H9 (cell line): ENCODE results near the gene GIGYF1. TPM values are rescaled to one million over a fixed set of nuclear protein-coding genes. Genes with fewer than 3 reads are reported as not detected.

ENCODE experiments used
- DNase-seq: peaks from one replicate; pipeline ENCODE4 v3.0.0-alpha.2; 2017
- H2AFZ ChIP-seq: one replicate; pipeline ENCODE4 v1.6.1; 2013; ENCODE audit warnings: mild to moderate bottlenecking, low read length, control low read depth, moderate library complexity
- H2AK5ac ChIP-seq: 2 replicates; pipeline ENCODE4 v1.6.1; 2013; ENCODE audit warnings: low read length, control low read depth, mixed read lengths; ENCODE audit not compliant: insufficient read length
- H2BK120ac ChIP-seq: one replicate; pipeline ENCODE4 v1.6.1; 2013; ENCODE audit warnings: low read depth, mild to moderate bottlenecking, low read length, control low read depth, inconsistent platforms; ENCODE audit not compliant: poor library complexity, severe bottlenecking
- H2BK12ac ChIP-seq: 2 replicates; pipeline ENCODE4 v1.6.1; 2013; ENCODE audit warnings: low read length, control low read depth, mixed read lengths, low read depth; ENCODE audit not compliant: insufficient read length
- H2BK15ac ChIP-seq: 2 replicates; pipeline ENCODE4 v1.6.1; 2013; ENCODE audit warnings: low read depth, low read length, control low read depth
- H2BK20ac ChIP-seq: one replicate; pipeline ENCODE4 v1.6.1; 2013; ENCODE audit warnings: low read depth, mild to moderate bottlenecking, low read length, control low read depth, inconsistent platforms; ENCODE audit not compliant: poor library complexity, severe bottlenecking
- H2BK5ac ChIP-seq: 2 replicates; pipeline ENCODE4 v1.6.1; 2013; ENCODE audit warnings: low read length, control low read depth, mixed read lengths; ENCODE audit not compliant: insufficient read length
- H3K14ac ChIP-seq: 2 replicates; pipeline ENCODE4 v1.6.1; 2013; ENCODE audit warnings: low read length, control low read depth; ENCODE audit not compliant: insufficient read depth
- H3K18ac ChIP-seq: 2 replicates; pipeline ENCODE4 v1.6.1; 2013; ENCODE audit warnings: low read depth, mild to moderate bottlenecking, mixed read lengths, low read length, control low read depth; ENCODE audit not compliant: insufficient read length
- H3K23ac ChIP-seq: 2 replicates; pipeline ENCODE4 v1.6.1; 2013; ENCODE audit warnings: low read length, control low read depth, mixed read lengths, low read depth; ENCODE audit not compliant: insufficient read length
- H3K23me2 ChIP-seq: 2 replicates; pipeline ENCODE4 v1.6.1; 2013; ENCODE audit warnings: low read depth, mild to moderate bottlenecking, mixed read lengths, low read length, control low read depth; ENCODE audit not compliant: insufficient read length, poor library complexity, severe bottlenecking
- H3K27ac ChIP-seq: 2 replicates; pipeline ENCODE4 v1.5.1; 2013; ENCODE audit warnings: low read length, control low read depth, mixed read lengths, low read depth; ENCODE audit not compliant: insufficient read length
- H3K27me3 ChIP-seq: 2 replicates; pipeline ENCODE4 v1.6.1; 2013; ENCODE audit warnings: low read length, control low read depth, inconsistent platforms; ENCODE audit not compliant: insufficient read depth
- H3K4ac ChIP-seq: 2 replicates; pipeline ENCODE4 v1.6.1; 2013; ENCODE audit warnings: low read depth, mild to moderate bottlenecking, control low read depth, inconsistent platforms, low read length, moderate library complexity
- H3K4me1 ChIP-seq: 2 replicates; pipeline ENCODE4 v1.6.1; 2013; ENCODE audit warnings: low read length, control low read depth, inconsistent platforms; ENCODE audit not compliant: insufficient read depth
- H3K4me2 ChIP-seq: 2 replicates; pipeline ENCODE4 v1.6.1; 2013; ENCODE audit warnings: low read length, control low read depth, mixed read lengths; ENCODE audit not compliant: insufficient read length, insufficient read depth
- H3K56ac ChIP-seq: 2 replicates; pipeline ENCODE4 v1.6.1; 2013; ENCODE audit warnings: low read depth, mild to moderate bottlenecking, mixed read lengths, low read length, control low read depth; ENCODE audit not compliant: insufficient read length
- H3K79me1 ChIP-seq: 2 replicates; pipeline ENCODE4 v1.6.1; 2013; ENCODE audit warnings: low read depth, mild to moderate bottlenecking, moderate library complexity, low read length, control low read depth, inconsistent platforms; ENCODE audit not compliant: insufficient read depth, poor library complexity, severe bottlenecking
- H3K79me2 ChIP-seq: 2 replicates; pipeline ENCODE4 v1.6.1; 2013; ENCODE audit warnings: low read length, control low read depth, inconsistent platforms; ENCODE audit not compliant: insufficient read depth
- H3K9ac ChIP-seq: 2 replicates; pipeline ENCODE4 v1.6.1; 2013; ENCODE audit warnings: low read length, control low read depth, mixed read lengths; ENCODE audit not compliant: insufficient read length; ENCODE audit errors: extremely low read depth
- H3K9me3 ChIP-seq: one replicate; pipeline ENCODE4 v1.6.1; 2013; ENCODE audit warnings: low read depth, low read length, inconsistent platforms; ENCODE audit not compliant: control insufficient read depth
- H3T11ph ChIP-seq: one replicate; pipeline ENCODE4 v1.6.1; 2013; ENCODE audit warnings: mild to moderate bottlenecking, low read length, control low read depth, inconsistent platforms
- H4K20me1 ChIP-seq: one replicate; pipeline ENCODE4 v1.6.1; 2013; ENCODE audit not compliant: control insufficient read depth, insufficient read length, insufficient read depth
- H4K5ac ChIP-seq: 2 replicates; pipeline ENCODE4 v1.6.1; 2013; ENCODE audit warnings: low read depth, mild to moderate bottlenecking, mixed read lengths, low read length, control low read depth; ENCODE audit not compliant: insufficient read length
- H4K8ac ChIP-seq: replicated peaks from 2 replicates; pipeline ENCODE4 v1.6.1; 2013; ENCODE audit warnings: low read length, control low read depth, mixed read lengths, low read depth; ENCODE audit not compliant: insufficient read length
- H4K91ac ChIP-seq: 2 replicates; pipeline ENCODE4 v1.6.1; 2013; ENCODE audit warnings: low read depth, mild to moderate bottlenecking, moderate library complexity, mixed read lengths, low read length, control low read depth; ENCODE audit not compliant: insufficient read length
- H3K27ac Mint-ChIP-seq, 3 experiments: 2 replicates in 2 of 3; 3 replicates in 1 of 3; pipeline ENCODE4 v1.8.0; 2020 to 2021; ENCODE audit warnings: mixed read lengths in 3 of 3, mild to moderate bottlenecking in 1 of 3, moderate library complexity in 1 of 3
- H3K27me3 Mint-ChIP-seq: 2 replicates; pipeline ENCODE4 v1.8.0; 2021; ENCODE audit warnings: low read depth, mild to moderate bottlenecking, moderate library complexity, mixed read lengths
- H3K36me3 Mint-ChIP-seq, 3 experiments: 2 replicates in 2 of 3; 3 replicates in 1 of 3; pipeline ENCODE4 v1.8.0; 2020 to 2021; ENCODE audit warnings: low read depth in 3 of 3, mixed read lengths in 3 of 3; ENCODE audit not compliant: insufficient read depth in 1 of 3
- H3K4me1 Mint-ChIP-seq, 2 experiments: 2 replicates each; pipeline ENCODE4 v1.8.0; 2020; ENCODE audit warnings: mixed read lengths in 2 of 2
- H3K4me3 Mint-ChIP-seq, 2 experiments: 2 replicates in 1 of 2; 3 replicates in 1 of 2; pipeline ENCODE4 v1.8.0; 2020 to 2021; ENCODE audit warnings: mild to moderate bottlenecking in 2 of 2, mixed read lengths in 2 of 2, moderate library complexity in 1 of 2
- H3K9me3 Mint-ChIP-seq, 2 experiments: 2 replicates in 1 of 2; 3 replicates in 1 of 2; pipeline ENCODE4 v1.8.0; 2020; ENCODE audit warnings: mild to moderate bottlenecking in 2 of 2, mixed read lengths in 2 of 2, moderate library complexity in 1 of 2
- WGBS: extraction: QIAGEN DNeasy Blood & Tissue Kit; methylation state at CpG from one replicate; pipeline ENCODE4 v1.1.7; 2013; ENCODE audit warnings: missing lambda C conversion rate, low lambda C conversion rate, mixed read lengths; ENCODE audit not compliant: insufficient read length; ENCODE audit errors: extremely low coverage; 5-methylcytosine and 5-hydroxymethylcytosine counted together
- total RNA-seq: library from RNA; stranded (reverse); gene quantifications from 2 replicates; pipeline ENCODE4 v1.2.1, GENCODE V29; 2021
- TF ChIP-seq, protein P1 (sequence below): fragments of 200-600 bp; sonication (generic); conservative IDR thresholded peaks from 3 replicates; pipeline ENCODE4 v1.8.0; 2021; ENCODE audit warnings: antibody characterized with exemption, mild to moderate bottlenecking

GIGYF1 gene
- total RNA-seq, 1 experiment from 2014 or later = 104 TPM

DNA sequence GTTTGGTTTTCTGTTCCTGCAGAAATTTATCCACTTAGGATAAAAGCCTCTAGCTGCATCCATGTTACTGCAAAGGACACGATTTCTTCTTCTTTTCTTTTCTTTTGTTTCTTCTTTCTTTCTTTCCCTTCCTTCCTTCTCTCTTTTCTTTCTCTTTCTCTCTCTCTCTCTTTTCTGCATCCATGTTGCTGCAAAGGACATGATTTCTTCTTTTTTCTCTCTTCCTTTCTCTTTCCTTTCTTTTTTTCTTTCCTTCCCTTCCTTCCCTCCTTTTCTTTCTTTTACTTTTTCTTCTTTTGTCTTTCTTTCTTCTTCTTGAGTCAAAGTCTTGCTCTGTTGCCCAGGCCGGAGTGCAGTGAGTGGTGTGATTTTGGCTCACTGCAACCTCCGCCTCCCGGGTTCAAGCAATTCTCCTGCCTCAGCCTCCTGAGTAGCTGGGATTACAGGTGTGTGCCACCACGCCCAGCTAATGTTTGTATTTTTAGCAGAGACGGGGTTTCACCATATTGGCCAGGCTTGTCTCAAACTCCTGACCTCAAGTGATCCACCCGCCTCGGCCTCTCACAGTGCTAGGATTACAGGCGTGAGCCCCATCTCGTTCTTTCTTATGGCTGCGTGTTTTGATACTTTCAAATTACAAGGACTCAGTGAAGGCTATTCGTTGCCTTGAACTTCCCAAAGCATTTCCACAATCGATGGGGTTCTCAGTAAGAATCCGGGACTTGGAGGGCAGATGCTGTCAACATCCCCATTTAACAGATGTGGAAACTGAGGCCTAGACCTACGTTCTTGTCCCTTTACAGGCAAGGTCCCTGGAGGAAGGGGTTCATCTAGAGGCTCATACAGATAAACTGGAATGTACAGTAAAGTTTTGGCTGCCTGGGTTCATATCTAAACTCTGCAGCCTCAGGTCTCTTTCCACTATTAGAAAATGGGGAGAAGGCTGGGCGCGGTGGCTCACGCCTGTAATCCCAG, 22.4 kb downstream of the GIGYF1 start:
- DNase-seq = no peak
- Mint-ChIP-seq H3K4me1 (peaks cover 4 to 6% of the 10 kb centered on the region in 2 experiments; a peak in 3 of 4 replicates), H3K4me3 (no peak overlapping the region), H3K9me3 (no peaks in the 10 kb centered on the region; a peak in 1 of 5 replicates), H3K27ac (no peak overlapping the region), H3K27me3 (peaks cover 46% of the 10 kb centered on the region), H3K36me3 (peaks cover 0 to 4% (median 3%) of the 10 kb centered on the region in 3 experiments; a peak in 3 of 7 replicates)
- Histone ChIP-seq H2BK120ac (no peak overlapping the region), H3K79me1 (no peaks in the 10 kb centered on the region), H2AK5ac (no peak overlapping the region), H3K18ac (no peak overlapping the region), H4K91ac (no peak overlapping the region), H3K4me1 (no peaks in the 10 kb centered on the region), H3K27ac (no peak overlapping the region), H4K20me1 (no peaks in the 10 kb centered on the region), H3K23me2 (peaks cover 20% of the 10 kb centered on the region), H2BK12ac (no peak overlapping the region), H3K23ac (no peak overlapping the region), H2BK15ac (no peak overlapping the region), H3K27me3 (no peaks in the 10 kb centered on the region), H3T11ph (no peak overlapping the region), H2AFZ (no peak overlapping the region), H3K79me2 (no peaks in the 10 kb centered on the region), H4K8ac (no peak overlapping the region), H3K4me2 (no peak overlapping the region), H3K9me3 (no peaks in the 10 kb centered on the region), H3K4ac (no peak overlapping the region), H3K56ac (no peak overlapping the region), H3K14ac (no peak overlapping the region), H2BK5ac (no peak overlapping the region), H2BK20ac (no peak overlapping the region), H3K9ac (no peak overlapping the region), H4K5ac (no peak overlapping the region)
- WGBS = no CpG with 5 or more reads among the region's 18 CpGs
- TF ChIP-seq, protein P1, sequence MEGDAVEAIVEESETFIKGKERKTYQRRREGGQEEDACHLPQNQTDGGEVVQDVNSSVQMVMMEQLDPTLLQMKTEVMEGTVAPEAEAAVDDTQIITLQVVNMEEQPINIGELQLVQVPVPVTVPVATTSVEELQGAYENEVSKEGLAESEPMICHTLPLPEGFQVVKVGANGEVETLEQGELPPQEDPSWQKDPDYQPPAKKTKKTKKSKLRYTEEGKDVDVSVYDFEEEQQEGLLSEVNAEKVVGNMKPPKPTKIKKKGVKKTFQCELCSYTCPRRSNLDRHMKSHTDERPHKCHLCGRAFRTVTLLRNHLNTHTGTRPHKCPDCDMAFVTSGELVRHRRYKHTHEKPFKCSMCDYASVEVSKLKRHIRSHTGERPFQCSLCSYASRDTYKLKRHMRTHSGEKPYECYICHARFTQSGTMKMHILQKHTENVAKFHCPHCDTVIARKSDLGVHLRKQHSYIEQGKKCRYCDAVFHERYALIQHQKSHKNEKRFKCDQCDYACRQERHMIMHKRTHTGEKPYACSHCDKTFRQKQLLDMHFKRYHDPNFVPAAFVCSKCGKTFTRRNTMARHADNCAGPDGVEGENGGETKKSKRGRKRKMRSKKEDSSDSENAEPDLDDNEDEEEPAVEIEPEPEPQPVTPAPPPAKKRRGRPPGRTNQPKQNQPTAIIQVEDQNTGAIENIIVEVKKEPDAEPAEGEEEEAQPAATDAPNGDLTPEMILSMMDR = no peak
